IPS-18c (cell line): ENCODE results near the gene HGF.

Source experiments
- H3K4me3 ChIP-seq: 2 replicates; pipeline ENCODE4 v1.7.0; 2013; ENCODE audit warnings: low read depth, mild to moderate bottlenecking, low read length, moderate library complexity; ENCODE audit not compliant: insufficient read depth
- H3K9me3 ChIP-seq: one replicate; pipeline ENCODE4 v1.6.1; 2013; ENCODE audit warnings: mild to moderate bottlenecking, low read length, moderate library complexity; ENCODE audit not compliant: control insufficient read depth, insufficient read depth

The HGF gene

DNA sequence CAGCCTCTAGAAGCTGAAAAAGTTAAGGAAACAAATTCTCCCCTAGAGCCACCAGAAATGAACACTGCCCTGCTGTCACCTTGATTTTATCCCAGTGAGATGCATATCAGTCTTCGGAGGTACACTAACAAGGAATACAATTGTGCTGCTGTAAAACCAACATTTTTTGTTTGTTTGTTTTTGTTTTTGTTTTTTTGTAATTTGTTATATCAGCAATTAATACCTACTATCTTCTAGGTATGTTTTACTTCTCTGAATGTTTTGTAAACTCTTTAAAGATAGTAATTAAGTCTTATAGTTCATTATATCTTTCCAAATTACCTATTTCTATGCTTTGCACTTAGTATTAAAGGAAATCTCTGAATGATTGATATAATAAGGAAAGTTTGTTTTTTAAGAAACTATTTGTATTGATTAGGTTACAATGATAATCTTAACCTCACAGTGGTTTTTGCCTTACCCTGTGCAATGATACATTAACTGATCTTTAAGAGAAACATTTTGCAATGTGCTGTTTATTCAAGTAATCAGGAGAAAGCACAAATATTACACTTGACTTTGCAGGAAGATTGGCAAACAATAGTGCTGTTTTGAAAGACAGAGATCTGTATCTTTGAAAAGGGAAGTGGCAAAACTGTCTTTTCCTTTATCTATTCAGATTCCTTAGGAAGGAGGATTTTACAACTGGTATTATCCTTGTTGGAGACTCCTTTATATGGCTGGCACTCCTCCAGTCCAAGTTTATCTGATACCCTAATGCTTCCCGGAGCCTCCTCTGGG is 11.3 kb upstream of the HGF start:
- Histone ChIP-seq H3K4me3 (no peak overlapping the region), H3K9me3 (no peaks in the 10 kb centered on the region)

DNA sequence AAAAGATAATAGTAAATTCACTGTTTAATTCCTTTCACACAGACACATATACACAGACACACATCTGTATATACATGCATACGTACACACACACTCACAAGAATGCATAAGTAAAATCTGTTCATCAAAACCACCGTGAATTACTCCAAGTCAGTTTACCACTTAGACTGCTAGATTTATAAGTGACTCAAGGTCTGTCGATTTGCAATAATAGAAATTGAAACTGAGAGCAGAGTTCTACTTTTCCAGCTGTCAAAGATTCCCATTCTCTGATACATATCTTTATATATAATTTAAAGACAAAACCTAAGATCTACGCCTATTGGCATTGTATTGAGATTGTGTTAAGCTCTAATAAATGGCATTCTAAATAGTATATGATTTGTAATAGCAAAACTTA is 9.9 kb upstream of the HGF start:
- H3K9me3 ChIP-seq, result no peaks in the 10 kb centered on the region

DNA sequence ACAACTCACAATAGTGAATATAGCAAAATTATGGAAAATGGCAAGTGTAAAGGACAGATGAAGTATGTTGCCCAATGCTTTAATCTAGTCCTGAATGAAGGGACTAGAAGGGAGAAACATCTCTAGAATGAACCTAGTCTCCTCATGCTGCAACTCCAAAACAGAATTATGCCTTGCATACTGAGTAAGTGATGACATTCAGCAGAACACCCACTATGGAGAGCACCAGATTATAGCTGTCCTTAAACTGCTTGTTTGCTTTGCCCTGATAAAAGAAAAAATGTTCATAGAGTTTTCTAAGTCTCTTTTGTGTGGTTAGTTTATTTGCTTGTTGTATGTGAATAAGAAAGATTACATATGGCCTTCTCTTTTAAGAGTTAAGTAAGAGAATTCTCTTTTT is 7.8 kb upstream of the HGF start:
- H3K9me3 ChIP-seq, result no peaks in the 10 kb centered on the region
- no peak overlapping the region for H3K4me3 ChIP-seq

More for the DNA sequence above, 9.9 kb upstream of the HGF start:
- no peak overlapping the region for H3K4me3 ChIP-seq

- Histone ChIP-seq H3K4me3 (no peak overlapping the region), H3K9me3 (no peaks in the 10 kb centered on the region)
Observed at GRCh38 chr7:81776948-81777630, 7.2 kb upstream of the HGF start.

- Histone ChIP-seq H3K9me3 (no peaks in the 10 kb centered on the region), H3K4me3 (no peak overlapping the region)
Observed at GRCh38 chr7:81776161-81776560, 6.3 kb upstream of the HGF start.

DNA sequence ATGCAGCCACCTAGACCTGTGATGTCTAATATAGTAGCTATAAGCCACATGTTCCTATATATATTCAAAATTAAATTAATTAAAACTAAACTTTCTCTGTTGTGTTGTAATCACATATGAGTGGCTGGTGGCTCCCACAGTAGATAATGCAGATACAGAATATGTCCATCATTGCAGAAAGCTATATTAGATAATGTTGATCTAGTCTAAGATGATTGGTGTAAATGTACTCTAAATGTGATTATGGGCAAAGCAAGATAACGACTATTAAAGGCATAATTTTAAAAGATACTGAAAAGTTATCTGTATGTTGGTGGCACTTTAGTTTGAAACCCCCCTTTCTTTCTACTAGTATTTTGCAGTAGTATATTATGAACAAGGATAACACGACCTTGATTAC is 5.7 kb upstream of the HGF start:
- H3K4me3 ChIP-seq, result no peak overlapping the region

GRCh38 chr7:81774551-81774950 is 4.7 kb upstream of the HGF start:
- no peaks in the 10 kb centered on the region for H3K9me3 ChIP-seq

More for the DNA sequence above, 5.7 kb upstream of the HGF start:
- no peaks in the 10 kb centered on the region for H3K9me3 ChIP-seq

GRCh38 chr7:81770728-81771223 is 929 bp upstream of the HGF start:
- no peak overlapping the region for H3K4me3 ChIP-seq

More at GRCh38 chr7:81774551-81774950, 4.7 kb upstream of the HGF start:
- H3K4me3 ChIP-seq, result no peak overlapping the region

GRCh38 chr7:81768951-81769778 is 682 bp downstream of the HGF start:
- H3K4me3 ChIP-seq, result no peak overlapping the region
- no peaks in the 10 kb centered on the region for H3K9me3 ChIP-seq

More at GRCh38 chr7:81770728-81771223, 929 bp upstream of the HGF start:
- no peaks in the 10 kb centered on the region for H3K9me3 ChIP-seq

GRCh38 chr7:81767926-81768325 is 1.9 kb downstream of the HGF start:
- H3K9me3 ChIP-seq, result no peaks in the 10 kb centered on the region
- H3K4me3 ChIP-seq, result no peak overlapping the region

GRCh38 chr7:81761821-81762220 is 8.0 kb downstream of the HGF start:
- no peaks in the 10 kb centered on the region for H3K9me3 ChIP-seq

GRCh38 chr7:81761031-81761430 is 8.8 kb downstream of the HGF start:
- H3K9me3 ChIP-seq, result no peaks in the 10 kb centered on the region
- H3K4me3 ChIP-seq, result no peak overlapping the region

More at GRCh38 chr7:81761821-81762220, 8.0 kb downstream of the HGF start:
- H3K4me3 ChIP-seq, result no peak overlapping the region

- H3K4me3 ChIP-seq, result no peak overlapping the region
- H3K9me3 ChIP-seq, result no peaks in the 10 kb centered on the region
Observed at GRCh38 chr7:81754918-81755696, 14.7 kb downstream of the HGF start.

DNA sequence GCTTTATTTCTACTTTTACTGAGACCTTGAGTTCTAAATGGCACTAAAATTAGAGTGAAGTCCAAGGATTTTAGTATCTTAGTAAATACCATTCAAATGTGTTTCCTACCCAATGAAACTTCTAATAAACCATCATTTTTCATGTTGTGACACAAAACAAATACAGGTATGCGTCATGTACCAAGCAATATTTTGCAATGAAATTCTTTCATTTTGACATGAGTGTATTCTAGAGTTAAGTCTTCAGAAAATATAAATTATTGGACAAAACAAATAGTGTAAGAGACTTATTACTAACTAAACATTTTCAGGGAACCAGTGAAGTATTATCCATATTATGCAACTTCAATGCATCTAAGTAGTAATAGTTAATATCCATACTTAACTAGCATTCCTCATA is 16.5 kb downstream of the HGF start:
- Histone ChIP-seq H3K4me3 (no peak overlapping the region), H3K9me3 (no peaks in the 10 kb centered on the region)

DNA sequence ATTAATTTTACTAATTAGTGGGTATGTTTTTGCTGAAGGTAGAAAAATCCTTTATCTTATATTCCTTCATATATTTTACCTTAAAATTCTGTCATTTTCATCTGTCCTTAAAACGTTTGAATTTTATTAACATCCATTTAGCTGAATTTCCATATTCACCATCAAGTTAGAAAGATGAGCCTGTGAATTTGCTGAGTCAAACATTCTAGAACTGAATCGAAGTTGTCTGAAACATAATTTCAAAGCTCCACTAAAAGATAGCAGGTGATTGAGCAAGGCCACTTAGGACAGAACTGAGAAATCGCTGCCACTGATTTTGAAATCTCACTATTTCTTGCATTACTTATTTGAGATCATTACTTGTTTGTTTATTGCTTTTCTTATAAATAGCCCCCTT is 17.5 kb downstream of the HGF start:
- no peak overlapping the region for H3K4me3 ChIP-seq
- no peaks in the 10 kb centered on the region for H3K9me3 ChIP-seq

- no peak overlapping the region for H3K4me3 ChIP-seq
- H3K9me3 ChIP-seq, result no peaks in the 10 kb centered on the region
Observed at GRCh38 chr7:81751619-81752317, 18.1 kb downstream of the HGF start.
